Neural progenitor cell (in vitro differentiated cells): Measurements from ENCODE around the gene CACNB4.

Source experiments
- EZH2 ChIP-seq: fragments of 200-600 bp; sonication (generic); IDR thresholded peaks from 2 replicates; pipeline ENCODE4 v1.6.1; 2017; ENCODE audit warnings: antibody characterized with exemption, mild to moderate bottlenecking, moderate library complexity
- TF ChIP-seq, protein P1 (sequence below): fragments of 200-600 bp; sonication (generic); IDR thresholded peaks from 2 replicates; pipeline ENCODE4 v1.5.1; 2017; ENCODE audit warnings: antibody characterized with exemption, mild to moderate bottlenecking

DNA sequence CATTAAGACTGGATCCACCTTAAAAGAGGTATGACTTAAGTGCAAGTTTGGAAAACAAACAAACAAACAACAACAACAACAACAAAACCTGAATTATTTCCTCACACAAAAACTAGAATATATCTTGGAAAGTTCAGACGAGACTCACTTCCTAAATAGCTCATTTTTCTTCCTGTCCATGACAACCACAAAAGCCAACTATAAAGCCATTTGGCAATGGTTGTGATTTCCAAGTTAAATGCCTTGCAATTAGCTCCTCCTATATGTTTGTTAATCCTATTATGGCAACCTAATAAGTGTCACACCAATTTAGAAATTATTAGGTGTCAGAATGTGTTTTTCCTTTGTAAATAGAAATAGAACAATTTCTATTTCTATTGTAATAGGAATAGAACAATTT, 179.1 kb downstream of the CACNB4 start:
- no peak for TF ChIP-seq EZH2
- TF ChIP-seq, protein P1, sequence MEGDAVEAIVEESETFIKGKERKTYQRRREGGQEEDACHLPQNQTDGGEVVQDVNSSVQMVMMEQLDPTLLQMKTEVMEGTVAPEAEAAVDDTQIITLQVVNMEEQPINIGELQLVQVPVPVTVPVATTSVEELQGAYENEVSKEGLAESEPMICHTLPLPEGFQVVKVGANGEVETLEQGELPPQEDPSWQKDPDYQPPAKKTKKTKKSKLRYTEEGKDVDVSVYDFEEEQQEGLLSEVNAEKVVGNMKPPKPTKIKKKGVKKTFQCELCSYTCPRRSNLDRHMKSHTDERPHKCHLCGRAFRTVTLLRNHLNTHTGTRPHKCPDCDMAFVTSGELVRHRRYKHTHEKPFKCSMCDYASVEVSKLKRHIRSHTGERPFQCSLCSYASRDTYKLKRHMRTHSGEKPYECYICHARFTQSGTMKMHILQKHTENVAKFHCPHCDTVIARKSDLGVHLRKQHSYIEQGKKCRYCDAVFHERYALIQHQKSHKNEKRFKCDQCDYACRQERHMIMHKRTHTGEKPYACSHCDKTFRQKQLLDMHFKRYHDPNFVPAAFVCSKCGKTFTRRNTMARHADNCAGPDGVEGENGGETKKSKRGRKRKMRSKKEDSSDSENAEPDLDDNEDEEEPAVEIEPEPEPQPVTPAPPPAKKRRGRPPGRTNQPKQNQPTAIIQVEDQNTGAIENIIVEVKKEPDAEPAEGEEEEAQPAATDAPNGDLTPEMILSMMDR, result no peak
